ENCODE data around the gene RPL10. TPM values are rescaled to one million over a fixed set of nuclear protein-coding genes. Genes with fewer than 3 reads are reported as not detected.

The RPL10 gene
- total and polyA plus RNA-seq, 2 of the 8 experiments (the other 6 are each of a cell fraction or from before 2014, with no cell fraction given): 2,633 to 4,293 TPM

DNA sequence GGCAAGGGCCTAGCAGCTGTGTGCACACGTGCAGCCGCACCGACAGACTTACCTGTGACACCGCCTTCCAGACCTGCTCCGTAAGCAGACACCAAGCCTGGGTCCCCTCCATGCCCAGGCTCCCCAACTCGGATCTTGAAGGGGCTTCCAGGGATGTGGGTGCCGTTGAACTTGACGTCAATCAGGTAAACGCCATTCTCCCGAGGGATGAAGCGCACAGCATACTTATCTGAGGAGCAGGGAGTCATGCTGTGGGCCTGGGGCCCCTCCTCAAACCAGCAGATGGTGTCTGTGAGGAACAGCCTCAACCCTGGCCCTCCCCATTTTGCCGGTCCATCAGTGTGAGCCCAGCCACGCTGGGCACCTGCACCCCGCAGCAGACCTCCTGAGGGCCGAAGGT lies 48.2 kb upstream of the RPL10 start:
- Histone ChIP-seq H3K27me3 (replicated peaks in 1 of 4; ENCODE audit: control insufficient read depth in 3 of 4, extremely low read depth in 1 of 4, insufficient read depth in 3 of 4, low read length in 3 of 4) (no peaks in the 10 kb centered on the region), H2BK15ac (ENCODE audit: low read length) (no peak overlapping the region), H3K4me3 (ENCODE audit: extremely low read depth in 1 of 4, insufficient read depth in 2 of 4, low read depth in 3 of 4, low read length in 4 of 4) (no peak overlapping the region), H2BK20ac (ENCODE audit: low read length) (no peak overlapping the region), H2BK5ac (ENCODE audit: low read depth, low read length) (no peak overlapping the region), H3K4me1 (replicated peaks in 1 of 4; ENCODE audit: control insufficient read depth in 3 of 4, insufficient read depth in 4 of 4, low read length in 3 of 4) (no peaks in the 10 kb centered on the region), H2AFZ (ENCODE audit: low read length) (no peak overlapping the region), H3K56ac (replicated peaks; ENCODE audit: insufficient read length, low read depth, low read length) (no peak overlapping the region), H3K14ac (ENCODE audit: insufficient read length) (no peak overlapping the region), H4K91ac (replicated peaks; ENCODE audit: insufficient read length, low read length) (no peak overlapping the region), H3K18ac (ENCODE audit: extremely low read depth, low read length) (no peak overlapping the region), H2BK12ac (ENCODE audit: low read depth, low read length) (no peak overlapping the region), H2BK120ac (replicated peaks; ENCODE audit: low read depth, low read length) (no peak overlapping the region), H3K9me3 (ENCODE audit: insufficient read depth in 2 of 2, low read depth in 1 of 2, low read length in 1 of 2) (no peaks in the 10 kb centered on the region), H3K27ac (ENCODE audit: low read depth, low read length) (no peak overlapping the region), H2AK5ac (ENCODE audit: low read depth, low read length) (no peak overlapping the region), H4K20me1 (replicated peaks in 1 of 2; ENCODE audit: control insufficient read depth in 1 of 2, insufficient read depth in 2 of 2, low read length in 2 of 2) (peaks cover 0 to 22% of the 10 kb centered on the region in 2 experiments), H3K4me2 (ENCODE audit: insufficient read depth in 1 of 2, low read depth in 2 of 2, low read length in 2 of 2) (no peak overlapping the region), H3K79me2 (ENCODE audit: control insufficient read depth in 1 of 2, insufficient read depth in 2 of 2, low read length in 2 of 2) (no peaks in the 10 kb centered on the region), H3K36me3 (ENCODE audit: control insufficient read depth in 2 of 4, insufficient read depth in 4 of 4, low read length in 3 of 4) (peaks cover 30 to 68% (median 59%) of the 10 kb centered on the region in 4 experiments), H3K23ac (ENCODE audit: insufficient read length) (no peak overlapping the region), H4K5ac (ENCODE audit: insufficient read length, low read depth, low read length) (no peak overlapping the region), H3K9ac (replicated peaks in 1 of 4; ENCODE audit: extremely low read depth in 1 of 4, low read depth in 3 of 4, low read length in 3 of 4) (no peak overlapping the region), H4K8ac (ENCODE audit: extremely low read depth, insufficient read depth, low read length) (no peak overlapping the region), H3K4ac (replicated peaks; ENCODE audit: insufficient read length, low read depth, low read length) (no peak overlapping the region), H3K23me2 (ENCODE audit: low read depth, low read length) (no peaks in the 10 kb centered on the region), H3K79me1 (ENCODE audit: low read depth, low read length) (no peaks in the 10 kb centered on the region)
- DNase-seq (ENCODE audit: low read depth in 1 of 2, low spot score in 2 of 2): no peak
- 100% methylated on average over 3 of the region's 15 CpGs; no CpG with 5 or more reads in 1 of the 2 experiments for WGBS, 2 experiments (ENCODE audit: extremely low coverage in 1 of 2, insufficient coverage in 1 of 2, insufficient read length in 1 of 2, insufficient replicate concordance in 2 of 2, low coverage in 1 of 2, low lambda C conversion rate in 2 of 2, missing lambda C conversion rate in 1 of 2)
- CTCF ChIA-PET (ENCODE audit: partially characterized antibody): interaction anchor here (0.8 to 1.5 kb wide), 3 partner anchors 13 to 34 kb away, joined by 3 to 6 read pairs (median 4); no protein-coding TSS in a partner anchor
- FAIRE-seq: no peak
- peak; percentile 13; the same call in 1 of the 2 replicates for TF ChIP-seq POLR2AphosphoS5 (IDR thresholded peaks at IDR 0.05; ENCODE audit: low read depth, low read length)
- TF ChIP-seq ASH2L (IDR thresholded peaks at IDR 0.05; ENCODE audit: low read length): no peak
- POLR2A ChIA-PET (ENCODE audit: partially characterized antibody): interaction anchor here (1.0 to 15.6 kb wide), 8 partner anchors 8 to 52 kb away, joined by 3 to 348 read pairs (median 19); partner anchors contain the start of genes EMD, FLNA and RPL10
